ENCODE measurements around the gene MFAP3. TPM values are rescaled to one million over a fixed set of nuclear protein-coding genes. Genes with fewer than 3 reads are reported as not detected.

The MFAP3 gene
- total RNA-seq, 1 experiment from 2014 or later = 48.8 TPM

DNA sequence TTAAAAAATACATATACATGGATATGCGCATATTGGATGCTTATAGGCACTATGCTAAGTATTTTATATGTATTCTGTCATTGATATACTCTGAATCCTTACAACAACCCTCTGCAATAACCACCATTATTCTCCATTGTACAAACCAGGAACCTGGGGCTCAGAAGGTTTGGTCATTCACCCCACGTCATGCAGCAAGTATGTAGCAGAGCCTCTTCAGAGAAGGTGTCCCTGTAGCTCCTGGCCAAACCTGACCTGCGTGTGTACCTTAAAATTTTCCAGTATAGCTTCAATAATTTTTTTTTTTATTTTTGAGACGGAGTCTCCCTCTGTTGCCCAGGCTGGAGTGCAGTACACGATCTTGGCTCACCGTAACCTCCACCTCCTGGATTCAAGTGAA is 51.9 kb downstream of the MFAP3 start:
- intact Hi-C loops (cut with micrococcal nuclease) = no loop called here
- Mint-ChIP-seq H3K36me3 (ENCODE audit: insufficient read depth, unreplicated experiment) (no peaks in the 10 kb centered on the region), H3K4me3 (ENCODE audit: unreplicated experiment) (no peak overlapping the region), H3K27ac (ENCODE audit: low read depth, unreplicated experiment) (no peak overlapping the region), H3K9me3 (ENCODE audit: unreplicated experiment) (no peaks in the 10 kb centered on the region), H3K4me1 (ENCODE audit: insufficient read depth, unreplicated experiment) (peaks cover 13% of the 10 kb centered on the region), H3K27me3 (ENCODE audit: insufficient read depth, unreplicated experiment) (peaks cover 38% of the 10 kb centered on the region)
- BruUV-seq (replicated peaks) = no TSS peak
- TF ChIP-seq, protein P1, sequence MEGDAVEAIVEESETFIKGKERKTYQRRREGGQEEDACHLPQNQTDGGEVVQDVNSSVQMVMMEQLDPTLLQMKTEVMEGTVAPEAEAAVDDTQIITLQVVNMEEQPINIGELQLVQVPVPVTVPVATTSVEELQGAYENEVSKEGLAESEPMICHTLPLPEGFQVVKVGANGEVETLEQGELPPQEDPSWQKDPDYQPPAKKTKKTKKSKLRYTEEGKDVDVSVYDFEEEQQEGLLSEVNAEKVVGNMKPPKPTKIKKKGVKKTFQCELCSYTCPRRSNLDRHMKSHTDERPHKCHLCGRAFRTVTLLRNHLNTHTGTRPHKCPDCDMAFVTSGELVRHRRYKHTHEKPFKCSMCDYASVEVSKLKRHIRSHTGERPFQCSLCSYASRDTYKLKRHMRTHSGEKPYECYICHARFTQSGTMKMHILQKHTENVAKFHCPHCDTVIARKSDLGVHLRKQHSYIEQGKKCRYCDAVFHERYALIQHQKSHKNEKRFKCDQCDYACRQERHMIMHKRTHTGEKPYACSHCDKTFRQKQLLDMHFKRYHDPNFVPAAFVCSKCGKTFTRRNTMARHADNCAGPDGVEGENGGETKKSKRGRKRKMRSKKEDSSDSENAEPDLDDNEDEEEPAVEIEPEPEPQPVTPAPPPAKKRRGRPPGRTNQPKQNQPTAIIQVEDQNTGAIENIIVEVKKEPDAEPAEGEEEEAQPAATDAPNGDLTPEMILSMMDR (IDR thresholded peaks at IDR 0.05; ENCODE audit: unreplicated experiment) = no peak
- CTCF ChIA-PET = interaction anchor here (0.7 to 1.8 kb wide), 3 partner anchors 18 to 314 kb away, joined by 5 to 10 read pairs (median 6); no protein-coding TSS in a partner anchor
- POLR2A ChIA-PET = no interaction called here
- no peak for DNase-seq (ENCODE audit: unreplicated experiment)

DNA sequence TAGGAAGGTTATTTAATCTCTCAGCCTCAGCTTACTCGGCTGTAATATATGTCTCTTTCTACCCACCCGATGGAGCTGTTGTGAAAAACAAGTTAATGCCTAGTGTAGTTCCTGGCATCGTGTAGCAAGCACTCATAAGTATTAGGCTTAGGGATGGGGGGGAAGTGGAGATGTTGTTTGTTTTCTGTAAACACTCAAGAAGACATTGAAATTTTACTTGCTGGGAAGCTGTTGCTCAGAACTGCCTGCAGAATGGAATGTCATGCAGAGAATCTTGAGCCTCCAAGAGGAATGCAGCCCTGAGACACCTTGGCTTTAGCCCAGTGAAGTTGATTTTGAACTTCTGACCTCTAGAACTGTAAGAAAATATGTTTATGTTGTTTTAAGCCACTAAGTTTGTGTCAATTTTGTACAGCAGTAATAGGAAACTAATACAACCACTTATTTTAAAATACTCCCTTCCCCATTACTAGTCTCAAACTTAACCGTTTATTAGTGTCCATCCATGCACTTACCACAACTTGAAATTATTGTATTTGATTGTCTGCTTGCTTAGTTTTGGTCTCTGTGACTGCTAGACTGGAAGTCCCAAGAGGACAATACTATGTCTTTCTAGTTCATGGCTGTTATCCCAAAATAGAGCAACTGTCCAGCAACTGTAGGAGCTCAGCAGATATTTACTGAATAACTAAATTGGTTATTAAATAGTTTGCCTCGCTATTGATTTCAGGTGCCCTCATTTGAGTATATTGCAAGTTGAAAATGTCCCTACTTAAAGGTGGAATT is 53.8 kb downstream of the MFAP3 start:
- no TSS peak for BruUV-seq (replicated peaks)
- Mint-ChIP-seq H3K4me1 (ENCODE audit: insufficient read depth, unreplicated experiment) (peaks cover under 1% of the 10 kb centered on the region), H3K27ac (ENCODE audit: low read depth, unreplicated experiment) (no peak overlapping the region), H3K36me3 (ENCODE audit: insufficient read depth, unreplicated experiment) (no peaks in the 10 kb centered on the region), H3K27me3 (ENCODE audit: insufficient read depth, unreplicated experiment) (peaks cover 42% of the 10 kb centered on the region), H3K9me3 (ENCODE audit: unreplicated experiment) (no peaks in the 10 kb centered on the region), H3K4me3 (ENCODE audit: unreplicated experiment) (no peak overlapping the region)
- DNase-seq (ENCODE audit: unreplicated experiment) = no peak
- ChIA-PET POLR2A (interaction anchor here (1.2 kb wide), 1 partner anchor 25 kb away, joined by 3 read pairs; no protein-coding TSS in a partner anchor), CTCF (interaction anchor here (0.6 to 2.8 kb wide), 7 partner anchors 20 to 755 kb away, joined by 3 to 9 read pairs (median 5); partner anchors contain the start of gene GALNT10)
- TF ChIP-seq, protein P1 (IDR thresholded peaks at IDR 0.05; ENCODE audit: unreplicated experiment) = no peak
- intact Hi-C loops (cut with micrococcal nuclease) = no loop called here

DNA sequence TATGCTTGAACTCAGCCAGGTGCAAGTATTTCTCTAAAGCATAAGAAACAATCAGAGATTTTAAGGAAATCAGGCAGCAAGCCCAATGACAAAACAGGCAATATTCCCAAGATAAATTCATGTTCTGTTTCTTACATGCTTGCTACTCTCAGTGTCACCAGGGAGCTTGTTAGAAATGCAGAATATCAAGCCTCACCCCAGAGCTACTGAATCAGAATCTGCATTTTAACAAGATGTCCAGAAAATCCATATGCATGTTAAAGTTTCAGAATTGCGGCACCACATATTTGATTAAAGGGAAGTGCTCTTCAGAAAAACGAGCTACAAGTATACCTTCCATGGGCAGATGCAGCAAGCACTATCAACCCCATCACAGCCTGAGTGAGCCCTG is 54.4 kb downstream of the MFAP3 start:
- no peaks in the 10 kb centered on the region for H3K4me1 Mint-ChIP-seq (ENCODE audit: insufficient read depth, unreplicated experiment)
- DNase-seq (ENCODE audit: unreplicated experiment) = no peak
- H3K4me3 Mint-ChIP-seq (ENCODE audit: unreplicated experiment) = no peak overlapping the region
- H3K27me3 Mint-ChIP-seq (ENCODE audit: insufficient read depth, unreplicated experiment) = peaks cover 42% of the 10 kb centered on the region
- no peak overlapping the region for H3K27ac Mint-ChIP-seq (ENCODE audit: low read depth, unreplicated experiment)
- ChIA-PET CTCF (interaction anchor here (0.5 to 2.8 kb wide), 8 partner anchors 16 to 1560 kb away, joined by 3 to 9 read pairs (median 4); no protein-coding TSS in a partner anchor), POLR2A (no interaction called here)
- no peaks in the 10 kb centered on the region for H3K36me3 Mint-ChIP-seq (ENCODE audit: insufficient read depth, unreplicated experiment)
- TF ChIP-seq, protein P1 (IDR thresholded peaks at IDR 0.05; ENCODE audit: unreplicated experiment) = no peak
- no peaks in the 10 kb centered on the region for H3K9me3 Mint-ChIP-seq (ENCODE audit: unreplicated experiment)
- no TSS peak for BruUV-seq (replicated peaks)
- intact Hi-C loops (cut with micrococcal nuclease) = no loop called here

DNA sequence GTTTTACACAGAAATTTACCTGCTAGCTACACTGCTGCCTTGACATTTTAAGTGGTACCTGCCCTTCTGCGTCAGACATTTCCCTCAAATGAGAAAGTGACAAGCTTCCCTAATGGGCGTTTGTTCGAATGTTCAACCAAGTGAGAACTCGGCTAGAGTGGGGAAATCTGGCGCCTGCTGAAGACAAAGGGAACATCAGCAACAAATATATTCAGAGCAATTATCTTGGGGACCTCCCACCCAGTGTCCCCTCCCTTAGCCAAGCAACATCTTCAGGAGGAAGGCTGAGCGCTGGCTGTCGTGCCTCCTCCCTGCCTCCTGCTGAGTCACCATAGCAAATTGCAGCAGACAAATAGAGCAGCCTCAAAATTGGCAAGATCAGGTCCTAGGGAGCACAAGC is 57.1 kb downstream of the MFAP3 start:
- peaks cover 33% of the 10 kb centered on the region for H3K27me3 Mint-ChIP-seq (ENCODE audit: insufficient read depth, unreplicated experiment)
- H3K36me3 Mint-ChIP-seq (ENCODE audit: insufficient read depth, unreplicated experiment) = no peaks in the 10 kb centered on the region
- H3K27ac Mint-ChIP-seq (ENCODE audit: low read depth, unreplicated experiment) = no peak overlapping the region
- no peaks in the 10 kb centered on the region for H3K4me1 Mint-ChIP-seq (ENCODE audit: insufficient read depth, unreplicated experiment)
- POLR2A ChIA-PET = interaction anchor here (1.0 kb wide), 1 partner anchor 392 kb away, joined by 3 read pairs; no protein-coding TSS in a partner anchor
- no peak for DNase-seq (ENCODE audit: unreplicated experiment)
- H3K4me3 Mint-ChIP-seq (ENCODE audit: unreplicated experiment) = no peak overlapping the region
- intact Hi-C loops (cut with micrococcal nuclease) = no loop called here
- no TSS peak for BruUV-seq (replicated peaks)
- no peaks in the 10 kb centered on the region for H3K9me3 Mint-ChIP-seq (ENCODE audit: unreplicated experiment)
- TF ChIP-seq, protein P1 (IDR thresholded peaks at IDR 0.05; ENCODE audit: unreplicated experiment) = no peak
- CTCF ChIA-PET = interaction anchor here (0.7 to 2.8 kb wide), 4 partner anchors 16 to 426 kb away, joined by 3 to 12 read pairs (median 4); no protein-coding TSS in a partner anchor

All from MCF 10A (cell line).